ENCODE results near the gene ALK.

ALK gene

GRCh38 chr2:29525921-29526320, 395.5 kb downstream of the ALK start:
- DNase-seq = no peak

DNA sequence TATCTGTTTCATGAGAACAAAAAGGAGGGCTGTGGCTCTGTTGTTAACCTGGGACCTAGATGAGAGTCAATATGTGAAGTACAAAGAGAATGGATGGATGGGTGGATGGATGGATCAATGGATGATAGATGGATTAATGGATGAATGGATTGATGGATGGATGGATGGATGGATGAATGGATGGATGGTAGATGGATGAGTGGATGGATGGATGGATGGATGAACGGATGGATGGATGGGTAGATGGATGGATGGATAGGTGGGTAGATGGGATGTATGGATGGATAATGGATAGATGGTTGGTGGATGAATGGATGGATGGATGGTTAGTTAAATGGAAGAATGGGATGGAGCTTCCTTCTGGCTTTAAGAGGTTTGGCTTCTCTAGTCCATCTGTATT, 396.7 kb downstream of the ALK start:
- no peak for DNase-seq

DNA sequence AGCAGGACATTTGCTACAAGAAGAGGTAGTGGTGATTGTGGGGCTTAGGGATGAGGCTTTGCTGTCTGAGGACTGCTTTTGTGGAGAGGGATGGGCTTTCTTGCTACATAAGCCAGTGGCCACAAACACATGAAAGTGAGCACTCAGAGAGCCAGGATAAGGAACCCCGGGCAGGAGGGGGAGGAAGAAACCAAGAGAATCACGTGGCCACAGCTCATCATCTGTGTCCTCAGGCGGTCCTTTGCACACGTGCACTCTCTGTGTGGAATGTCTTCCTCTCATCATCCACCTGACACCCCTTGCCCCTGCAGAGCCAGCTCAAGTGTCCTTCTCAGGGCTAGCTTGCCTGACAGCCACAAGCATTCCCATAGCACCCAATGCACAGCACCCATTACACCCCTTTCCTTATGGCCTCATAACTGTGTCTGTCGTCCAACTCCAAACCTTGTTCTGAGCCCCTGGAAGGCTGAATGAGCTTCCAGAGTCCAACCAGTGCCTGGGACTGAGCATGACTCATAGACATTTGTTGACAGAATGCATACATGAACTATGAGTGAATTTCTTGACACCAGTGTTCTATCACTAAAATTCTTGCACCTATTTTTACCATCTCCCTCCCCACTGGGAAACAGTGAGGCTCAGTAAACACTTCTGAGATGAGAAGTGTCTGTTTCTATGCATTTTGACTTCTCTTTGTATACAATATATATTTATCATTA, 398.3 kb downstream of the ALK start:
- DNase-seq = no peak

DNA sequence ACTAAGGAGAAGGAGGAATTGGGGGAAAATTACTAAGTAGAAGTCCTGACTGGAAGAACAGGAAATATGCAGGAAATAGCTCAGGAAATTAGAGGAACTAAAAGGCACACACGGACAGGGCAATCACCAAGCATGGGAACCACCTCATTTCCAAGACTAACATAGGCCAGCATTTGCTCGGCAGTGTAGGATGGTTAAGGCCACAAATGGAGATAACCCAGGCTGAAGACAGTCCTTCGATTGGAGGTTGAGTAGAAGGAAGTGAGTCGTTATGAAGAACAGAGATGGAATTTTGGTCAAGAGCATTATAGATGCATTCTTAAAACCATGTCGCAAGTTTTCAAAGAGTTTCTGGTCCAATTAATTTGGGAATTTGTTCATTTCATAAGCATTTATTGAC, 401.4 kb downstream of the ALK start:
- no peak for DNase-seq

GRCh38 chr2:29519338-29519925, 402.0 kb downstream of the ALK start:
- no peak for DNase-seq

GRCh38 chr2:29518646-29519337, 402.6 kb downstream of the ALK start:
- no peak for DNase-seq

DNA sequence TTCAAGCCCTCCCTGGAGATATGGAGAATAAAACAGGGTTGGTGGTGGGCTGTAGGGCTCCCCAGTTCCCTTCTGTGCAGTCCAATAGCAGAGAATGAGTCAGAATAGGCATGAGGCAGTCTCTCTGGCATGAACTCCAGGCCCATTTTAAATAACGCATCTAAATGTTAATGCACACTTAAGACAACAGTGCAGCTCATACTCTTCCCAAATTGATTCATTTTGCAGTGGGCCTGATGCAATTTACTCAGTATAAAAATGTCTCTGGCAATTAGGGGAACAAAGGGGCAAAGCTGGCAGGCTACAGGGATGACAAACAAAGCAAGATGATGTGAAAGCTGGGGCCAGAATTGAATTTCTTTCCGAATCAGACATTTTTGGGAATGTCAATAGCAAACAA, 403.4 kb downstream of the ALK start:
- no peak for DNase-seq

GRCh38 chr2:29517413-29517812, 404.0 kb downstream of the ALK start:
- DNase-seq = no peak

GRCh38 chr2:29516767-29517166, 404.6 kb downstream of the ALK start:
- DNase-seq = no peak

- DNase-seq = no peak
Measured at GRCh38 chr2:29509878-29510277, 411.5 kb downstream of the ALK start.

GRCh38 chr2:29509397-29509796, 412.0 kb downstream of the ALK start:
- no peak for DNase-seq

DNA sequence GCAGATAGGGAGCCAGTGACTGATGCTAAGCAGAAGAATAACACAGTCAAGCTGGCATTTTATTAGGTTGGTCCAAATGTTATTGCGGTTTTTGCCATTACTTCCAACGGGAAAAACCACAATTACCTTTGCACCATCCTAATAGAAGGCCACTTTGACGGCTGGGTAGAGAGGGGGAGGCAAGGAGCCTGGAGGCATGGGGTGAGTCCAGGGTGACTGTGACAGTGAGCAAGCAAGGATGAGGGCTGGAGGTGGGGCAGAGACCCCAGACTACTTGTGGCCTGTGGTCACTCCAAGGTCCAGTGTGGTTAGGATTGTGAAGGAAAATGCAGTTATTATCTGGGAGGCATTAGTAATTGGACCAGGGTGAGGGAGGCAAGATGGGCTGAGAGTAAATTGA, 416.6 kb downstream of the ALK start:
- no peak for DNase-seq

GRCh38 chr2:29502460-29502911, 418.9 kb downstream of the ALK start:
- no peak for DNase-seq

DNA sequence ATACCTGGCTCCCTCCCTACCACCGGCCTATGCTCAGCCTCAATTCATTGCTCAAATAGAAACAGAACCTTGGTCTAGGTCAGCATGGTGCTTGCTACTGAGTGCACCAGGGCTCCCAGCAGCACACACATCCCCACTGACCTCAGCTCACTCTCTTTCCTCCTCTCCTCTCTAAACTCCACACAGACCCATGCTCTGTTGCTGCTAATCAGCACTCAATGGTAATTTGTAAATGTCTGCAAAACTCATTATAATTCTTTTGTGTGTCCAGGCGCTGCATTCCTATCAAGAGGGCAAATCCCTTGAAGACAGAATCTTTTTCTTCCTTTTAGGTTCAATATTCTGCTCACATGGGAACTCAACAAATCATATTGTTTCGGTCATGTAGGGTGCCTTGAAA, 424.0 kb downstream of the ALK start:
- DNase-seq = no peak

- no peak for DNase-seq
Measured at GRCh38 chr2:29496198-29496597, 425.2 kb downstream of the ALK start.

DNA sequence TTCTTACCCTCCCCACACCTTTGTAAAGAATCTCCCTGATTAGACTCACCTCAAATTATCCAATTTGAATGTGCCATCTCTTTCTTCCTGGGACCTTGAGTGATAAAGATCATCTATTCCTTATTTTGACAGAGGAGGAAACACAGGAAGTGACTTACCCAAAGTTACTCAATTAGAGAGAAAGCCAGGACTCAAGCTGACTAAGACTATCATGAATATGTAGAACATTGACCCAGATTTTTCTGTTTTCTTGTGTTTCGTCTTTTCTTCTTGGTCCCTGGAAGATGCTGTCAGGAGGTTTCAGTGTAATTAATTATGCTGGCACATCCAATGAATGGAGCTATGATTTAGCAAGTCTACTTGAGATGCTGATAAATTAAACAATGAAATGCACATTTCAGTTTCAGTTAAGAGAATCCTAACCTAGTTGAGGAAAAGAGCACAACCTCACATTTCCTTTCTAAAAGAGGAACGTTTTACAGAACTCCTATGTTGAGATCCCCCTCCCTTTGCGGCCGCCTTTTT, 425.8 kb downstream of the ALK start:
- DNase-seq = no peak

DNA sequence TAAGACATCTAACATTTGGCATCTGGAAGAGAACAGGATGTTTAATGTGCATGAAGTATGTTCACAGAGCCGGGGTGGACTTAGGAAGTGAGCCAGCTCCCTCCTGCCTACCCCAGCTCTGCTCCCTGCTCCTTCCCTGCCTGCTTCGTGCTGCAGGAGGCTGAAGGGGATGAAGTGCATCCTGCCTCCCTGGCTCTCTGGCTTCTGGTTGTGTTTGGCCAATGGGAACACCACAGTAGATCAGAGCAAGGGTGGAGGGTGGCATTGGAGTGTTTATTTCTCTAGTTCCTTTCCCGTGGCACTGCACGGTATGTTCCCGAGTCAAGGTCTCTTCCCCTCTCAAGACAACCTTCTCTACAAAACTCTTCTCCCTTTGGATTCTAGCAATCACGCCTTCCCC, 426.3 kb downstream of the ALK start:
- no peak for DNase-seq

- DNase-seq = no peak
Measured at GRCh38 chr2:29492701-29493100, 428.7 kb downstream of the ALK start.

DNA sequence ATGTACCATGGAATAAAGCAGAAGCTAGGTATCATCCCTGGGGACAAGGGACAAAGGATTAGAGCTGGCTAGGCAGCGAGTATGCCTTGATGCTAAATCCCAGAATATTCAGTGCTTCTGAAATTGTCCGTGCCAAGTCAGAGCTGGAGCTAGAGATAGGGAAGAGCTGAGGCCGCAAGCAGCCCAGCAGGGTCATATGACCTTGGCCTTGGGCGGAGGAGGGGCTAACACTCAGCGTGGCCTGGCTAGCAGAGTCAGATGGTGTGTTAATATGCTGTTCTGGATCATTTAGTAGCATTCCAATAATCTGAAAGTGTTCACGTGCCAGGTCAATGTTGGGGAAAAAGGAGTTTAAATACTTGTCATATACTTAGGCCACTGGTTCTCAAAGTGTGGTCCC, 431.3 kb downstream of the ALK start:
- no peak for DNase-seq

GRCh38 chr2:29489568-29489967, 431.8 kb downstream of the ALK start:
- no peak for DNase-seq

DNA sequence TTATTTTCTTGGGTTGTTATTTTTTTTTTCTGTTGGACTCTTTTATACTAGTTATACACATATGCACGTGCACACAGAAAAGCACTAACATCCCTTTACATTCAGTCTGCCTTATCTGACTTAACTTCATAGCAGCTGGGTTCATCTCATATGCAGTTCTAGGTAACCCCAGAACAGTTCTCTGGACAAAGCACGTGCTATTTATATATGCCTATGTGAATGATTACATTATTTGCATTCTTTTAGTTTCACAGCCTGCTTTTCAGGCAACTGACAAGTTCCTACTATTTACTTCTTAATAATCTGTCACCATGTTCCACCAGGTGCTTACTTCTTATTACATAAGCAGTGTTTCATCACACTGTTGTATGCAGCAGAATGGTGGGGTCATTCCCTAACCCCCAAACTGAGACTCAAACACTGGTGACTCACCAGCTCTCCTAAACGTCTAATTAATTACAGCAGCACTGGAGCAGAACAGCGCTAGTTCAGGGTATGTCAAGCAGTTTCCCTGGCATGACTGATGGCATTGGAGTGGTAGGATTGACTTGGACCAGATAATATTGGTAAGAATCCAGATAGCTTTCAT, 433.3 kb downstream of the ALK start:
- DNase-seq = no peak

GRCh38 chr2:29485631-29486030, 435.8 kb downstream of the ALK start:
- DNase-seq = no peak

- no peak for DNase-seq
Measured at GRCh38 chr2:29485117-29485516, 436.3 kb downstream of the ALK start.

DNA sequence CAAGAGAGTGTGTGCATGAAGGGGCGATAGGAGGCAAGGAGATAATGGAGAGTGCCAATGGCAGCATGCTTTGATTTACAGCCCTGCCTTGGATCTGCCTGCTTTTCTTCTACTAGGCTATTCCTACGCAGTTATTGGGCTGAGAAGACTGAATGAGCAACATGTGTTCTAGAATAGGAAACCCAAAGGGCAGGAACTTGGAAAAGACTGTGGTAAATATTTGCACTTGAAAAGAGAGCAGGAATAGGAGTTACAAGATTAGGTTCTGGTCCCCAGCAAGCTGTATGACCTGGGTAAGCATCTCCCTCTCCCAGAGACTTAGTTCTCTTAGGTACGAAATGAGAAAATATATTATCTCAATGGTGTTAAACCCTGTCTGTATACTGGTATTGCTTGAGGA, 438.5 kb downstream of the ALK start:
- no peak for DNase-seq

Measured in T-helper 1 cell (primary cell).